Measurements from ENCODE around the gene HRH1.
"Not testable (repeated sequence)": the region's sequence is repeated elsewhere in the genome, so short reads cannot be mapped to it uniquely, and the experiment has no call there.

- TF ChIP-seq, protein P1, sequence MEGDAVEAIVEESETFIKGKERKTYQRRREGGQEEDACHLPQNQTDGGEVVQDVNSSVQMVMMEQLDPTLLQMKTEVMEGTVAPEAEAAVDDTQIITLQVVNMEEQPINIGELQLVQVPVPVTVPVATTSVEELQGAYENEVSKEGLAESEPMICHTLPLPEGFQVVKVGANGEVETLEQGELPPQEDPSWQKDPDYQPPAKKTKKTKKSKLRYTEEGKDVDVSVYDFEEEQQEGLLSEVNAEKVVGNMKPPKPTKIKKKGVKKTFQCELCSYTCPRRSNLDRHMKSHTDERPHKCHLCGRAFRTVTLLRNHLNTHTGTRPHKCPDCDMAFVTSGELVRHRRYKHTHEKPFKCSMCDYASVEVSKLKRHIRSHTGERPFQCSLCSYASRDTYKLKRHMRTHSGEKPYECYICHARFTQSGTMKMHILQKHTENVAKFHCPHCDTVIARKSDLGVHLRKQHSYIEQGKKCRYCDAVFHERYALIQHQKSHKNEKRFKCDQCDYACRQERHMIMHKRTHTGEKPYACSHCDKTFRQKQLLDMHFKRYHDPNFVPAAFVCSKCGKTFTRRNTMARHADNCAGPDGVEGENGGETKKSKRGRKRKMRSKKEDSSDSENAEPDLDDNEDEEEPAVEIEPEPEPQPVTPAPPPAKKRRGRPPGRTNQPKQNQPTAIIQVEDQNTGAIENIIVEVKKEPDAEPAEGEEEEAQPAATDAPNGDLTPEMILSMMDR (IDR thresholded peaks at IDR 0.05 in 4 of 5, conservative IDR thresholded peaks at IDR 0.05 in 1 of 5), result not testable (repeated sequence)
- TF ChIP-seq POLR2A (IDR thresholded peaks at IDR 0.05), result not testable (repeated sequence)
Measured at GRCh38 chr3:11166807-11167400, 12.6 kb downstream of the HRH1 start.
